Parathyroid adenoma (tissue), 2 donors: Measurements from ENCODE around the gene ANKS1A.

Experiments
- H2AFZ ChIP-seq: fragments of 300-600 bp; sonication (generic); one replicate; pipeline ENCODE4 v1.7.0; 2017; ENCODE audit warnings: antibody characterized with exemption, mild to moderate bottlenecking
- H3K27ac ChIP-seq: fragments of 300-600 bp; sonication (generic); one replicate; pipeline ENCODE4 v1.7.0; 2017
- H3K27me3 ChIP-seq: fragments of 300-600 bp; sonication (generic); one replicate; pipeline ENCODE4 v1.7.0; 2017; ENCODE audit warnings: low read length; ENCODE audit not compliant: control insufficient read depth, insufficient read depth
- H3K36me3 ChIP-seq: fragments of 300-600 bp; sonication (generic); one replicate; pipeline ENCODE4 v1.7.0; 2017; ENCODE audit warnings: low read length; ENCODE audit not compliant: control insufficient read depth, insufficient read depth
- H3K4me1 ChIP-seq: fragments of 300-600 bp; sonication (generic); one replicate; pipeline ENCODE4 v1.7.0; 2017; ENCODE audit warnings: control low read depth
- H3K4me2 ChIP-seq: fragments of 300-600 bp; sonication (generic); one replicate; pipeline ENCODE4 v1.7.0; 2017; ENCODE audit warnings: low read length
- H3K4me3 ChIP-seq: fragments of 300-600 bp; sonication (generic); one replicate; pipeline ENCODE4 v1.7.0; 2017; ENCODE audit warnings: low read depth, low read length
- H3K79me2 ChIP-seq: fragments of 300-600 bp; sonication (generic); one replicate; pipeline ENCODE4 v1.7.0; 2017; ENCODE audit warnings: control low read depth
- H3K9ac ChIP-seq: fragments of 300-600 bp; sonication (generic); one replicate; pipeline ENCODE4 v1.7.0; 2017; ENCODE audit warnings: mild to moderate bottlenecking
- H3K9me3 ChIP-seq: fragments of 300-600 bp; sonication (generic); one replicate; pipeline ENCODE4 v1.7.0; 2017; ENCODE audit warnings: low read length; ENCODE audit not compliant: control insufficient read depth
- CTCF ChIP-seq: fragments of 300-600 bp; sonication (generic); IDR thresholded peaks from one replicate; pipeline ENCODE4 v1.7.0; 2017; ENCODE audit warnings: antibody characterized with exemption, mild to moderate bottlenecking
- donor health status: primary hyperparathyroidism.

ANKS1A gene

GRCh38 chr6:35086282-35086632 lies 197.2 kb downstream of the ANKS1A start:
- TF ChIP-seq CTCF = no peak
- Histone ChIP-seq H3K9me3 (no peaks in the 10 kb centered on the region), H3K36me3 (no peaks in the 10 kb centered on the region), H3K4me2 (no peak overlapping the region), H2AFZ (no peak overlapping the region), H3K27ac (no peak overlapping the region), H3K9ac (no peak overlapping the region), H3K4me3 (no peak overlapping the region), H3K4me1 (no peaks in the 10 kb centered on the region), H3K79me2 (no peaks in the 10 kb centered on the region), H3K27me3 (no peaks in the 10 kb centered on the region)

DNA sequence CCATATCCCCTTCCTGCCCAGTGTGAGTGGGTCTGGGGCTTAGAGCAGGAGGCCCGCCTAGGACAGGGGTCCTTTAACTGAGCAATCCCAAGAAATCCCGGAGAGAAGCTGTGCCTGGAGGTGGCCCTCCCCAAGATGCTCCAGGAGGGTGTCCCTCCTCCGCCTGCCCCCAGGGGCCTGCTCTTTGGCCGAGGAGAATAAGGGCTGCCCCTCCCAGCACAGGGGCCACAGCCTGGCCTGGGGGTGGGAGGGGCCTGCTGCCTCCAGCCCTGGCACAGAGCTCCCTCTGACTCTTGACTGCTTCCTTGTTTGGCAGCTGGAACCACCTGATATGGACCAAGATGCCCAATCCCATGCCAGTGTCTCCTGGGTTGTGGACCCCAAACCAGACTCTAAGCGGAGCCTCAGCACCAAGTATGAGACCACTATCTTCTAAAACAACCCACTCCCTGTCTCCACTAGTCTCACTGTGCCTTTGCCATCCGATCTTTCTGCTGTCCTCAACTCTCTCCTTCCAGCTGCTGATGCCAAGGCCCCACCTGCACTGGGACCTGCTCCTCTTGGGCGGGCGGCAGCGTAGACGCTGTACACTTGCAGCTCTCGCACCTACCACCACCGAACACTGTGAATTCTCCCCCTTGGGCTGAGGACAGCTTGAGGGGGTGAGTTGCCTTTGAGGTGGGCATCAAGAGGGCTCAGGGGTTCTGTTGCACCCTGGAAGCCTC lies 197.7 kb downstream of the ANKS1A start:
- no peak for TF ChIP-seq CTCF
- Histone ChIP-seq H3K9ac (no peak overlapping the region), H3K79me2 (no peaks in the 10 kb centered on the region), H3K36me3 (no peaks in the 10 kb centered on the region), H3K4me3 (no peak overlapping the region), H3K27me3 (no peaks in the 10 kb centered on the region), H3K27ac (no peak overlapping the region), H3K4me1 (no peaks in the 10 kb centered on the region), H3K4me2 (no peak overlapping the region), H3K9me3 (no peaks in the 10 kb centered on the region), H2AFZ (no peak overlapping the region)

GRCh38 chr6:35087361-35088280 lies 198.6 kb downstream of the ANKS1A start:
- no peak overlapping the region for H3K27ac ChIP-seq
- H3K4me2 ChIP-seq = no peak overlapping the region
- no peak for TF ChIP-seq CTCF
- H3K4me1 ChIP-seq = no peaks in the 10 kb centered on the region
- H3K27me3 ChIP-seq = no peaks in the 10 kb centered on the region
- H2AFZ ChIP-seq = no peak overlapping the region
- no peaks in the 10 kb centered on the region for H3K36me3 ChIP-seq
- H3K79me2 ChIP-seq = no peaks in the 10 kb centered on the region
- no peak overlapping the region for H3K4me3 ChIP-seq
- no peak overlapping the region for H3K9ac ChIP-seq
- no peaks in the 10 kb centered on the region for H3K9me3 ChIP-seq

DNA sequence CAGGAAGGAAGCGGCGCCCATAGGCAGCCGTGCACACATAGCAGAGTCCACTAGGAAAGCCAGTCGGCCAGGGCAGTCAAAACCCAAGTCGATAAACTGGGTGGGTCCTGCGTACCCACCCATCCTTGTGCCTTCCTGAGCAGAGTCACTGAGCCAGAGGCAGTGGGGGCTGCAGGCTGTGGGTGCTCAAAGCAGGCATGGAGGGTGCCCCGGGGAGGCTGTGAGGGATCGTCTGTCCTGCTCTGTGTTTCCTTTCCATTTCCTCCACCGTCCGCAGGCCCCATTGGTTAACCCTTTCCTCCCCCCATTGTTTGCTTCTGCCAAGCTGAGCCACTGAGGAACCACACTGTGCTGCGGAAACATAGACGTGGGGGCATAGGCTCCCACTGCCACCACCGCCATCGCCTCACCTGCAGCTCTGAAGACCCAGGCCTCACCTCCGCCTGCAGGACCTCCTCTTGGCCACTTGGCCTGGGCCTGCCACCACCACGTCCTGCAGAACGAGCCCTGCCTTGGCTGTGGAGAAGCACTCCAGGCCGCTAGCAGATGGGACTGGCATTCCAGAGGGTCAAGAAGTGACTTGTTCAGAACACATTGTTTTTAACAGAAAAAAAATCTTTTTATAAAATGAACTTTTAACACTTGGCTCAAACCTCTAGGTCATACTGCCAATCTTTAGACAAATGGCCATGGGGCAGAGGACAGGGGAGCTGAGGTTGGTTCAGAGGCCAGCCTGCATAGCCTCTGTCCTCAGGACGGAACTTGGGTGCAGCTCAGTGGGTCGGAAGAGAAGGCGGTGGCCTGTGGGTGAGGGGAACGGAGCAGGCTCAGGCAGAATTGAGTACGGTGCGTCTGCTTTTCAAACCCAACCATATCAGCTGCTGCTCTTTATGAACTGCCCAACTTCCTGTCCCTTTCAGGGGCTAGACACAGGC lies 199.5 kb downstream of the ANKS1A start:
- no peaks in the 10 kb centered on the region for H3K36me3 ChIP-seq

More for the DNA sequence above, 199.5 kb downstream of the ANKS1A start:
- H3K9me3 ChIP-seq = no peaks in the 10 kb centered on the region
- no peaks in the 10 kb centered on the region for H3K79me2 ChIP-seq
- no peaks in the 10 kb centered on the region for H3K4me1 ChIP-seq
- no peak overlapping the region for H3K4me2 ChIP-seq
- no peak overlapping the region for H2AFZ ChIP-seq
- TF ChIP-seq CTCF = no peak
- no peak overlapping the region for H3K4me3 ChIP-seq
- H3K9ac ChIP-seq = no peak overlapping the region
- H3K27ac ChIP-seq = no peak overlapping the region
- no peaks in the 10 kb centered on the region for H3K27me3 ChIP-seq
